ENCODE measurements around the gene CALY.

Gene CALY

GRCh38 chr10:133303206-133303605 lies 33.5 kb downstream of the CALY start:
- H3K9ac ChIP-seq (ENCODE audit: low read depth, low read length, poor library complexity, severe bottlenecking), result no peak overlapping the region
- no peak overlapping the region for H2AFZ ChIP-seq (ENCODE audit: low read length)
- TF ChIP-seq EZH2phosphoT487 (IDR thresholded peaks at IDR 0.05; ENCODE audit: borderline replicate concordance) (no peak), CTCF (conservative IDR thresholded peaks at IDR 0.05; ENCODE audit: low read length) (no peak)
- H3F3A ChIP-seq (ENCODE audit: low read depth), result no peaks in the 10 kb centered on the region
- H4K20me1 ChIP-seq (ENCODE audit: insufficient read depth, low read length, poor library complexity, severe bottlenecking), result peaks cover 6% of the 10 kb centered on the region
- peaks cover 10% of the 10 kb centered on the region for H3K4me1 ChIP-seq (ENCODE audit: insufficient read depth, low read length, poor library complexity, severe bottlenecking)
- H3K4me3 ChIP-seq (ENCODE audit: low read length, poor library complexity, severe bottlenecking), result no peak overlapping the region
- H3K9me2 ChIP-seq (replicated peaks; ENCODE audit: low read depth, low read length), result no peaks in the 10 kb centered on the region
- H3K79me2 ChIP-seq (ENCODE audit: insufficient read depth, low read length), result peaks cover 49% of the 10 kb centered on the region
- H3K36me3 ChIP-seq (ENCODE audit: insufficient read depth, low read length), result peaks cover 22% of the 10 kb centered on the region; the same call in 1 of the 2 replicates
- no peaks in the 10 kb centered on the region for H3K9me3 ChIP-seq (ENCODE audit: insufficient read depth, low read depth, low read length)
- H3K4me2 ChIP-seq (ENCODE audit: low read depth, low read length, poor library complexity, severe bottlenecking), result no peak overlapping the region
- no peaks in the 10 kb centered on the region for H3K27me3 ChIP-seq (ENCODE audit: insufficient read depth, low read length, poor library complexity, severe bottlenecking)

GRCh38 chr10:133302230-133302629 lies 34.5 kb downstream of the CALY start:
- Histone ChIP-seq H3F3A (ENCODE audit: low read depth) (no peaks in the 10 kb centered on the region), H2AFZ (ENCODE audit: low read length) (no peak overlapping the region), H3K79me2 (ENCODE audit: insufficient read depth, low read length) (peaks cover 40% of the 10 kb centered on the region), H3K36me3 (ENCODE audit: insufficient read depth, low read length) (peaks cover 32% of the 10 kb centered on the region; the same call in 1 of the 2 replicates), H3K27me3 (ENCODE audit: insufficient read depth, low read length, poor library complexity, severe bottlenecking) (no peaks in the 10 kb centered on the region), H3K9me2 (replicated peaks; ENCODE audit: low read depth, low read length) (no peaks in the 10 kb centered on the region), H3K4me1 (ENCODE audit: insufficient read depth, low read length, poor library complexity, severe bottlenecking) (peaks cover 6% of the 10 kb centered on the region), H3K9me3 (ENCODE audit: insufficient read depth, low read depth, low read length) (no peaks in the 10 kb centered on the region), H4K20me1 (ENCODE audit: insufficient read depth, low read length, poor library complexity, severe bottlenecking) (peaks cover 2% of the 10 kb centered on the region), H3K4me2 (ENCODE audit: low read depth, low read length, poor library complexity, severe bottlenecking) (no peak overlapping the region), H3K4me3 (ENCODE audit: low read length, poor library complexity, severe bottlenecking) (no peak overlapping the region), H3K9ac (ENCODE audit: low read depth, low read length, poor library complexity, severe bottlenecking) (no peak overlapping the region)
- peak; percentile 13; the same call in 1 of the 2 replicates for TF ChIP-seq CTCF (conservative IDR thresholded peaks at IDR 0.05; ENCODE audit: low read length)
- TF ChIP-seq EZH2phosphoT487 (IDR thresholded peaks at IDR 0.05; ENCODE audit: borderline replicate concordance), result no peak

GRCh38 chr10:133299738-133300137 lies 37.0 kb downstream of the CALY start:
- Histone ChIP-seq H3K36me3 (ENCODE audit: insufficient read depth, low read length) (peaks cover 52% of the 10 kb centered on the region; the same call in 1 of the 2 replicates), H3K9me2 (replicated peaks; ENCODE audit: low read depth, low read length) (no peaks in the 10 kb centered on the region), H4K20me1 (ENCODE audit: insufficient read depth, low read length, poor library complexity, severe bottlenecking) (no peaks in the 10 kb centered on the region)

More at GRCh38 chr10:133299738-133300137, 37.0 kb downstream of the CALY start:
- Histone ChIP-seq H3K27me3 (ENCODE audit: insufficient read depth, low read length, poor library complexity, severe bottlenecking) (no peaks in the 10 kb centered on the region), H3K79me2 (ENCODE audit: insufficient read depth, low read length) (peaks cover 21% of the 10 kb centered on the region), H2AFZ (ENCODE audit: low read length) (no peak overlapping the region), H3K4me1 (ENCODE audit: insufficient read depth, low read length, poor library complexity, severe bottlenecking) (no peaks in the 10 kb centered on the region), H3K9ac (ENCODE audit: low read depth, low read length, poor library complexity, severe bottlenecking) (no peak overlapping the region), H3F3A (ENCODE audit: low read depth) (no peaks in the 10 kb centered on the region), H3K9me3 (ENCODE audit: insufficient read depth, low read depth, low read length) (no peaks in the 10 kb centered on the region), H3K4me3 (ENCODE audit: low read length, poor library complexity, severe bottlenecking) (no peak overlapping the region), H3K4me2 (ENCODE audit: low read depth, low read length, poor library complexity, severe bottlenecking) (no peak overlapping the region)
- no peak for TF ChIP-seq EZH2phosphoT487 (IDR thresholded peaks at IDR 0.05; ENCODE audit: borderline replicate concordance)
- no peak for TF ChIP-seq CTCF (conservative IDR thresholded peaks at IDR 0.05; ENCODE audit: low read length)

Measured in Loucy (cell line).